Measurements from ENCODE around the gene LNX1.
A peak's percentile ranks its signal among the peaks of the same experiment; 100 is the strongest.

Gene LNX1

GRCh38 chr4:53587135-53587534 is 4.2 kb downstream of the LNX1 start:
- no peak overlapping the region for H3K4me3 ChIP-seq (ENCODE audit: low read depth, low read length)
- in situ Hi-C loops (cut with HindIII; ENCODE audit: low sequenced_read_pairs): no loop called here
- TF ChIP-seq CTCF (IDR thresholded peaks at IDR 0.05; ENCODE audit: low read depth, low read length): no peak
- no peak for DNase-seq (ENCODE audit: low read depth, low spot score)

GRCh38 chr4:53586121-53586816 is 5.0 kb downstream of the LNX1 start:
- TF ChIP-seq CTCF (IDR thresholded peaks at IDR 0.05; ENCODE audit: low read depth, low read length): no peak
- in situ Hi-C loops (cut with HindIII; ENCODE audit: low sequenced_read_pairs): no loop called here
- H3K4me3 ChIP-seq (ENCODE audit: low read depth, low read length): no peak overlapping the region
- peak; percentile 79 for DNase-seq (ENCODE audit: low read depth, low spot score)

GRCh38 chr4:53584658-53585057 is 6.6 kb downstream of the LNX1 start:
- no peak for DNase-seq (ENCODE audit: low read depth, low spot score)
- no peak overlapping the region for H3K4me3 ChIP-seq (ENCODE audit: low read depth, low read length)
- in situ Hi-C loops (cut with HindIII; ENCODE audit: low sequenced_read_pairs): no loop called here
- TF ChIP-seq CTCF (IDR thresholded peaks at IDR 0.05; ENCODE audit: low read depth, low read length): no peak

- in situ Hi-C loops (cut with HindIII; ENCODE audit: low sequenced_read_pairs): no loop called here
- no peak for DNase-seq (ENCODE audit: low read depth, low spot score)
- TF ChIP-seq CTCF (IDR thresholded peaks at IDR 0.05; ENCODE audit: low read depth, low read length): no peak
- no peak overlapping the region for H3K4me3 ChIP-seq (ENCODE audit: low read depth, low read length)
Measured at GRCh38 chr4:53583513-53583912, 7.8 kb downstream of the LNX1 start.

- in situ Hi-C loops (cut with HindIII; ENCODE audit: low sequenced_read_pairs): no loop called here
- H3K4me3 ChIP-seq (ENCODE audit: low read depth, low read length): no peak overlapping the region
- DNase-seq (ENCODE audit: low read depth, low spot score): no peak
- no peak for TF ChIP-seq CTCF (IDR thresholded peaks at IDR 0.05; ENCODE audit: low read depth, low read length)
Measured at GRCh38 chr4:53582194-53582593, 9.1 kb downstream of the LNX1 start.

- no peak for TF ChIP-seq CTCF (IDR thresholded peaks at IDR 0.05; ENCODE audit: low read depth, low read length)
- in situ Hi-C loops (cut with HindIII; ENCODE audit: low sequenced_read_pairs): no loop called here
- DNase-seq (ENCODE audit: low read depth, low spot score): no peak
- H3K4me3 ChIP-seq (ENCODE audit: low read depth, low read length): no peak overlapping the region
Measured at GRCh38 chr4:53580274-53580673, 11.0 kb downstream of the LNX1 start.
